ENCODE results near the gene CEP170.
"Not testable (repeated sequence)": the region's sequence is repeated elsewhere in the genome, so short reads cannot be mapped to it uniquely, and the experiment has no call there.

DNA sequence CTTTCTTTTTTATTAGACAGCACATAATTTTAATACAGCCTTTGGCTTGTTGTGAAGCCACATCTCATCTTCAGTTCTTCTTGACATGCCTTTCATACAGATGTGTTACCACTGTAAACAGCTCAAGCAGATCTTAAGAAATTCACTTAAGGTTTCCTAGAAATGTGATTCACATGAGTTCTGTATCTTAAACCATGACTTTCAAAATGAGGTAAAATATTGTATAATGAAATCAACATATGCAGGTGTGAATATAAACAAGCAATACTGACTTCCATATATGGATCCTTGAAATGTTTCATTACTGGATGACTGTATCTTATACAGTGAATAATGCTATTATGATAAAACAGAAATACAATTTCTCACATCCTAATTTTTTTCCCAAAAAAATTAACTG is 107.7 kb downstream of the CEP170 start:
- TF ChIP-seq, protein P1, sequence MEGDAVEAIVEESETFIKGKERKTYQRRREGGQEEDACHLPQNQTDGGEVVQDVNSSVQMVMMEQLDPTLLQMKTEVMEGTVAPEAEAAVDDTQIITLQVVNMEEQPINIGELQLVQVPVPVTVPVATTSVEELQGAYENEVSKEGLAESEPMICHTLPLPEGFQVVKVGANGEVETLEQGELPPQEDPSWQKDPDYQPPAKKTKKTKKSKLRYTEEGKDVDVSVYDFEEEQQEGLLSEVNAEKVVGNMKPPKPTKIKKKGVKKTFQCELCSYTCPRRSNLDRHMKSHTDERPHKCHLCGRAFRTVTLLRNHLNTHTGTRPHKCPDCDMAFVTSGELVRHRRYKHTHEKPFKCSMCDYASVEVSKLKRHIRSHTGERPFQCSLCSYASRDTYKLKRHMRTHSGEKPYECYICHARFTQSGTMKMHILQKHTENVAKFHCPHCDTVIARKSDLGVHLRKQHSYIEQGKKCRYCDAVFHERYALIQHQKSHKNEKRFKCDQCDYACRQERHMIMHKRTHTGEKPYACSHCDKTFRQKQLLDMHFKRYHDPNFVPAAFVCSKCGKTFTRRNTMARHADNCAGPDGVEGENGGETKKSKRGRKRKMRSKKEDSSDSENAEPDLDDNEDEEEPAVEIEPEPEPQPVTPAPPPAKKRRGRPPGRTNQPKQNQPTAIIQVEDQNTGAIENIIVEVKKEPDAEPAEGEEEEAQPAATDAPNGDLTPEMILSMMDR (IDR thresholded peaks at IDR 0.05; ENCODE audit: insufficient read depth, low read depth, low read length), result not testable (repeated sequence)
- not testable (repeated sequence) for TF ChIP-seq EZH2 (IDR thresholded peaks at IDR 0.05; ENCODE audit: insufficient read depth, low read length)

Measured in astrocyte (in vitro differentiated cells and primary cell).